ENCODE measurements around the gene RAB6C. TPM values are rescaled to one million over a fixed set of nuclear protein-coding genes. Genes with fewer than 3 reads are reported as not detected.
"Not testable (repeated sequence)": the region's sequence is repeated elsewhere in the genome, so short reads cannot be mapped to it uniquely, and the experiment has no call there.

The RAB6C gene
- total RNA-seq, 2 experiments from 2014 or later: not detected

DNA sequence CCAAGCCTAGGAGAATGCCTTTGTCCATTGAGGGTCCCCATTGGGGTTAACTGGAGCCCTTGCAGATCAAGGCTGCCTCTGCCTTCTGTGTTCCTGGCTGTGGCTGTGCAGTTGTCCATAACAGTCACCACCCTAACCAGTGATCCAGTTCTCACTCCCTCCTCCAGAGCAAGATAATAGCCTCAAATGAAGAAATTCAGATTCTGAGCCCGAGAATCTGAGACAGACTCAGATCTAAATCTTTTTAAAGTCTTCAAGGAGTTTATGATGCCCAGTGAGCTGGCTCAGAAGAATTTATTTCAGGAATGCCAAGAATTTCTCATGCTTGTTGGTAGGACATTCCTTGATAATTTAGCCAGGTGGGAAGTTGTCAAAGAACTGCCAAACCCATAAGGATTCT, 44.3 kb upstream of the RAB6C start:
- ChIA-PET POLR2A (no interaction called here), CTCF (no interaction called here)
- Histone ChIP-seq H3K9me3 (ENCODE audit: control insufficient read depth in 1 of 2, insufficient read depth in 1 of 2, low read length in 2 of 2) (no peaks in the 10 kb centered on the region), H3K4me1 (ENCODE audit: insufficient read depth, low read length) (no peaks in the 10 kb centered on the region), H3K27ac (ENCODE audit: low read depth in 1 of 2, low read length in 2 of 2) (no peak overlapping the region), H3K4me3 (ENCODE audit: low read length) (no peak overlapping the region), H3K36me3 (ENCODE audit: insufficient read depth, low read length) (no peaks in the 10 kb centered on the region), H3K27me3 (ENCODE audit: control insufficient read depth in 1 of 2, insufficient read depth in 2 of 2, low read length in 2 of 2) (peaks cover 0 to 3% of the 10 kb centered on the region in 2 experiments)
- intact Hi-C loops (cut with DNase I, micrococcal nuclease): no loop called here
- Mint-ChIP-seq H3K9me3 (no peaks in the 10 kb centered on the region), H3K4me1 (ENCODE audit: low read depth) (no peaks in the 10 kb centered on the region), H3K27ac (no peak overlapping the region), H3K4me3 (no peak overlapping the region), H3K27me3 (peaks cover 45% of the 10 kb centered on the region), H3K36me3 (ENCODE audit: low read depth) (no peaks in the 10 kb centered on the region)
- no peak for ATAC-seq (ENCODE audit: poor library complexity)
- TF ChIP-seq, protein P1, sequence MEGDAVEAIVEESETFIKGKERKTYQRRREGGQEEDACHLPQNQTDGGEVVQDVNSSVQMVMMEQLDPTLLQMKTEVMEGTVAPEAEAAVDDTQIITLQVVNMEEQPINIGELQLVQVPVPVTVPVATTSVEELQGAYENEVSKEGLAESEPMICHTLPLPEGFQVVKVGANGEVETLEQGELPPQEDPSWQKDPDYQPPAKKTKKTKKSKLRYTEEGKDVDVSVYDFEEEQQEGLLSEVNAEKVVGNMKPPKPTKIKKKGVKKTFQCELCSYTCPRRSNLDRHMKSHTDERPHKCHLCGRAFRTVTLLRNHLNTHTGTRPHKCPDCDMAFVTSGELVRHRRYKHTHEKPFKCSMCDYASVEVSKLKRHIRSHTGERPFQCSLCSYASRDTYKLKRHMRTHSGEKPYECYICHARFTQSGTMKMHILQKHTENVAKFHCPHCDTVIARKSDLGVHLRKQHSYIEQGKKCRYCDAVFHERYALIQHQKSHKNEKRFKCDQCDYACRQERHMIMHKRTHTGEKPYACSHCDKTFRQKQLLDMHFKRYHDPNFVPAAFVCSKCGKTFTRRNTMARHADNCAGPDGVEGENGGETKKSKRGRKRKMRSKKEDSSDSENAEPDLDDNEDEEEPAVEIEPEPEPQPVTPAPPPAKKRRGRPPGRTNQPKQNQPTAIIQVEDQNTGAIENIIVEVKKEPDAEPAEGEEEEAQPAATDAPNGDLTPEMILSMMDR (IDR thresholded peaks at IDR 0.05): no peak
- DNase-seq: no peak

DNA sequence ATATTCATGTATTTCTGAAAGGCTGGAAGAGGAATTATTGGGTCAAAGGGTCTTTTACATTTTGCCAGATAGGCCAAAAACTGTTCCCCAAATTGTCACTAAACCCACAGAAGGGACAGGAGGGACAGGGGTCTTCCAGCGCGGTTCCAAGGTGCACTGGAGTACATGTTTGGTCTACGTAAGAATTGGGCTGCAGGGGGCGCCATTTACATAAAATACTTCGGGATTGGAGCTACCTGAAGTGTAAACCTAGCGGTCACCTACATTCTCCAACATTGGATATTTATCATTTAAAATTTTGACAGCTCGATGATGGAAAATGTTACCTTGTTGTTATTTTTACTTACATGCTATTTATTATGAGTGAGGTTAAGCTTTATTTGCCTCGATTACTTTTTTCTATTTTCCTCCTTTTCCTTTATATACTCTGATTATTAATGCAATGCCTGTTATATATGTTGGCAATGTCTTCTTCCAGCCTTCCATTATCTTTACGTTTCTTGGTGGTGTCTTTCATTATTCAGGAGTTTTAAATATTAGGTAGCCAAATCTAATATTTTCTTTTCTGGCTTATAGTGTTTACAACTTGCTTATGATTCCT, 43.0 kb upstream of the RAB6C start:
- H3K4me3 Mint-ChIP-seq: no peak overlapping the region

DNA sequence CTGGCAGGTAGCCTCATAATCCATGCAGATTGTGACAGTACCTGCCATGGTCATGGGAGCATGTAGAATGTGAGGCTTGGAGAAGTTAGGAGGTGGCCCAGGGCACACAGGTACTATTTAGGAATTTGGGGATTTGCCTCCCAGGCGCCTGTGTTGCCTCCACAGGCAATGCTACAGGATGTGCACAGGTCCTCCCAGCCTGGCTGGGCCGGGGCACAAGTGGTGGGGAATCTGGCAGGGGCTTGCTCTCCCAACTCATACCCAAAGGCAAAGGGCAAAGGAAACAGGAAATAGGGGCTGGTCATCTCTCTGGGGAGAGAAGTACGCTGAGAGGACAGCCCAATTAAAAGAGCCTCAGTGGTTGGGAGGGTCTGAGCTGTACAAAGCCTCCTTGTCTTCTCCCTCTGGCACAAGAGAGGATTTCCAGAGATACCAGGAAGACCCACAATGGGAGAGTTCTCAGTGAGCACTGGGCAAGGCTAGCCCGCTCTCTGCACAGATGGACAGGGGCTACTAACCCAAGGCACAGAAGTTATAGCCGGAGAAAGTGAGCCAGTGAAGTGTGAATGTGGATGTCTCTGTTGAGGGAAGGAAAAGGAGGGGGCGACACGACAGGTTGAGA, 40.5 kb upstream of the RAB6C start:
- H3K27ac ChIP-seq (ENCODE audit: low read depth in 1 of 2, low read length in 2 of 2); H3K4me1 Mint-ChIP-seq (ENCODE audit: low read depth); H3K36me3 Mint-ChIP-seq (ENCODE audit: low read depth); DNase-seq; H3K9me3 ChIP-seq (ENCODE audit: control insufficient read depth in 1 of 2, insufficient read depth in 1 of 2, low read length in 2 of 2); ATAC-seq (ENCODE audit: poor library complexity); H3K4me1 ChIP-seq (ENCODE audit: insufficient read depth, low read length); H3K4me3 ChIP-seq (ENCODE audit: low read length); H3K27ac Mint-ChIP-seq; POLR2A ChIA-PET; CTCF ChIA-PET; H3K36me3 ChIP-seq (ENCODE audit: insufficient read depth, low read length); H3K27me3 ChIP-seq (ENCODE audit: control insufficient read depth in 1 of 2, insufficient read depth in 2 of 2, low read length in 2 of 2); H3K9me3 Mint-ChIP-seq; intact Hi-C loops (cut with DNase I, micrococcal nuclease); H3K4me3 Mint-ChIP-seq: not testable (repeated sequence)
- peaks cover 35% of the 10 kb centered on the region for H3K27me3 Mint-ChIP-seq

More for the DNA sequence above, 43.0 kb upstream of the RAB6C start:
- TF ChIP-seq, protein P1 (IDR thresholded peaks at IDR 0.05): no peak
- Mint-ChIP-seq H3K27ac (no peak overlapping the region), H3K27me3 (peaks cover 45% of the 10 kb centered on the region), H3K9me3 (no peaks in the 10 kb centered on the region), H3K4me1 (ENCODE audit: low read depth) (no peaks in the 10 kb centered on the region), H3K36me3 (ENCODE audit: low read depth) (no peaks in the 10 kb centered on the region)
- Histone ChIP-seq H3K4me1 (ENCODE audit: insufficient read depth, low read length) (no peaks in the 10 kb centered on the region), H3K27me3 (ENCODE audit: control insufficient read depth in 1 of 2, insufficient read depth in 2 of 2, low read length in 2 of 2) (peaks cover 0 to 3% of the 10 kb centered on the region in 2 experiments), H3K9me3 (ENCODE audit: control insufficient read depth in 1 of 2, insufficient read depth in 1 of 2, low read length in 2 of 2) (no peaks in the 10 kb centered on the region), H3K27ac (ENCODE audit: low read depth in 1 of 2, low read length in 2 of 2) (no peak overlapping the region), H3K4me3 (ENCODE audit: low read length) (no peak overlapping the region), H3K36me3 (ENCODE audit: insufficient read depth, low read length) (no peaks in the 10 kb centered on the region)
- intact Hi-C loops (cut with DNase I, micrococcal nuclease): no loop called here
- ChIA-PET POLR2A (no interaction called here), CTCF (interaction anchor here (0.6 kb wide), 1 partner anchor 372 kb away, joined by 3 read pairs; no protein-coding TSS in a partner anchor)
- DNase-seq (peak in 9 of 14 experiments; percentile 21 to 61 (median 37)), ATAC-seq (ENCODE audit: poor library complexity) (no peak)

DNA sequence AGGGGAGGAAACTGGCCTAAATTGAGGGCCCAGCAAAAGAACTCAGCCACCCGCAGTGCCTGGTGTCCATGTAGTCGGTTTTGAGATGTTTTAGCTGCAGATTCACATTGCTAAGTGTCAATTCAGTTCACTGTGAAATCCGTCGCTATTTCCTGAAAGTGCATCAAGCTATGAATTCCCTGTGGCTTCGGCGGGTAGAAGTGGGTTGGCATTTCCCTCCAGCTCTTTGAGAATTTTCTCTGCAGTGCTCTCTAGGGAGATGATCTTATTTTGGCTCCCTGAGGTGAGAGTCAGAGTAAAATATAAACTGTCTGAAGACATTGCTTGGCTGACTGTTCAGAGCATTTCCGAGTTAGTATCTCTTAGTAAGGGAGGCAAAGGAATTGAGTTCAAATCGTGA, 36.0 kb upstream of the RAB6C start:
- intact Hi-C loops (cut with DNase I, micrococcal nuclease); POLR2A ChIA-PET; H3K27ac ChIP-seq (ENCODE audit: low read depth in 1 of 2, low read length in 2 of 2); H3K4me3 Mint-ChIP-seq; H3K36me3 ChIP-seq (ENCODE audit: insufficient read depth, low read length); H3K9me3 Mint-ChIP-seq; ATAC-seq (ENCODE audit: poor library complexity); H3K4me1 Mint-ChIP-seq (ENCODE audit: low read depth); CTCF ChIA-PET; H3K4me1 ChIP-seq (ENCODE audit: insufficient read depth, low read length); H3K36me3 Mint-ChIP-seq (ENCODE audit: low read depth); DNase-seq; H3K27ac Mint-ChIP-seq; H3K4me3 ChIP-seq (ENCODE audit: low read length); H3K27me3 ChIP-seq (ENCODE audit: control insufficient read depth in 1 of 2, insufficient read depth in 2 of 2, low read length in 2 of 2); H3K9me3 ChIP-seq (ENCODE audit: control insufficient read depth in 1 of 2, insufficient read depth in 1 of 2, low read length in 2 of 2): not testable (repeated sequence)
- H3K27me3 Mint-ChIP-seq: peaks cover 28% of the 10 kb centered on the region
